Testis (tissue), 2 donors: ENCODE measurements around the gene DNAH17.

ENCODE experiments used
- CTCF ChIP-seq, 3 experiments: fragments of 450-650 bp in 2 of 3; fragments of 200-600 bp in 1 of 3; sonication (generic) in 1 of 3; IDR thresholded peaks; one replicate each; pipeline ENCODE4 v1.5.1; 2016 to 2019; ENCODE audit warnings: antibody characterized with exemption in 3 of 3, mild to moderate bottlenecking in 2 of 3, moderate library complexity in 1 of 3
- POLR2A ChIP-seq: fragments of 450-650 bp; IDR thresholded peaks from one replicate; pipeline ENCODE4 v1.6.1; 2017; ENCODE audit warnings: antibody characterized with exemption, mild to moderate bottlenecking, moderate library complexity

GRCh38 chr17:78381601-78382232 lies 195.5 kb downstream of the DNAH17 start:
- TF ChIP-seq CTCF (IDR thresholded peaks at IDR 0.05) (no peak), POLR2A (no peak)
